ENCODE data around the gene IGSF21. TPM values are rescaled to one million over a fixed set of nuclear protein-coding genes. Genes with fewer than 3 reads are reported as not detected.

IGSF21 gene
- total and polyA plus RNA-seq, 3 experiments from 2014 or later: not detected

- Mint-ChIP-seq H3K36me3 (no peaks in the 10 kb centered on the region), H3K9me3 (no peaks in the 10 kb centered on the region), H3K27ac (no peak overlapping the region), H3K4me1 (no peaks in the 10 kb centered on the region), H3K27me3 (peaks cover 20 to 38% of the 10 kb centered on the region in 2 donors), H3K4me3 (no peak overlapping the region)
- H3K27me3 ChIP-seq (ENCODE audit: insufficient read depth, low read length, poor library complexity, severe bottlenecking): no peaks in the 10 kb centered on the region
- no peaks in the 10 kb centered on the region for H3K4me1 ChIP-seq (ENCODE audit: insufficient read depth, low read length)
- no peaks in the 10 kb centered on the region for H3K36me3 ChIP-seq (ENCODE audit: insufficient read depth, low read length)
- H3K27ac ChIP-seq (ENCODE audit: low read depth, low read length): no peak overlapping the region
- no peaks in the 10 kb centered on the region for H3K9me3 ChIP-seq (ENCODE audit: low read length)
- H3K4me3 ChIP-seq (ENCODE audit: low read length): no peak overlapping the region
- no peak for DNase-seq
- CTCF ChIA-PET: no interaction called here
- POLR2A ChIA-PET: no interaction called here
These were observed 92.6 kb downstream of the IGSF21 start for GRCh38 chr1:18200136-18200717.

DNA sequence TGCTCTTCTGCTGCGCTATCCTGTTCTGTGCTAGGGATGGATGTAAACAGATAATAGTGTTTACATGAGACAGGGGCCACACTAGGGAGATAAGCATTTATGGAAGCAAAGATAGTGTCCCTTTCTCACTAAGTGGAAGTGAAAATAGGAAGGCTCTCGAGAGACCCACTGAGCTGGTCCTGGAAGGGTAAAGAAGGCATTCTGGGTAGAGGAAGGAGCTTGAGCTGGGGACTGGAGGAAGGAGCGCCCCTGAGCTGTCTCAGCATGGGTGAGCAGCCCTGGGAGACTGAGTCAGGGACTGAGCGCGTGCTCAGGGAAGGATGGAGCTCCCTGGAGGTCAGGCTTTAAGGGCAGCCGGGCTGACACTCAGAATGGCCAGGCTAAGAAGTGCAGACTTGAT, 93.3 kb downstream of the IGSF21 start:
- H3K9me3 Mint-ChIP-seq: no peaks in the 10 kb centered on the region
- no peak overlapping the region for H3K27ac Mint-ChIP-seq
- no peaks in the 10 kb centered on the region for H3K4me1 Mint-ChIP-seq
- POLR2A ChIA-PET: no interaction called here
- Histone ChIP-seq H3K27ac (ENCODE audit: low read depth, low read length) (no peak overlapping the region), H3K27me3 (ENCODE audit: insufficient read depth, low read length, poor library complexity, severe bottlenecking) (no peaks in the 10 kb centered on the region), H3K4me3 (ENCODE audit: low read length) (no peak overlapping the region), H3K4me1 (ENCODE audit: insufficient read depth, low read length) (no peaks in the 10 kb centered on the region), H3K9me3 (ENCODE audit: low read length) (no peaks in the 10 kb centered on the region), H3K36me3 (ENCODE audit: insufficient read depth, low read length) (no peaks in the 10 kb centered on the region)
- no peak overlapping the region for H3K4me3 Mint-ChIP-seq
- no peaks in the 10 kb centered on the region for H3K36me3 Mint-ChIP-seq
- CTCF ChIA-PET: no interaction called here
- no peak for DNase-seq
- H3K27me3 Mint-ChIP-seq: peaks cover 16 to 32% of the 10 kb centered on the region in 2 donors

DNA sequence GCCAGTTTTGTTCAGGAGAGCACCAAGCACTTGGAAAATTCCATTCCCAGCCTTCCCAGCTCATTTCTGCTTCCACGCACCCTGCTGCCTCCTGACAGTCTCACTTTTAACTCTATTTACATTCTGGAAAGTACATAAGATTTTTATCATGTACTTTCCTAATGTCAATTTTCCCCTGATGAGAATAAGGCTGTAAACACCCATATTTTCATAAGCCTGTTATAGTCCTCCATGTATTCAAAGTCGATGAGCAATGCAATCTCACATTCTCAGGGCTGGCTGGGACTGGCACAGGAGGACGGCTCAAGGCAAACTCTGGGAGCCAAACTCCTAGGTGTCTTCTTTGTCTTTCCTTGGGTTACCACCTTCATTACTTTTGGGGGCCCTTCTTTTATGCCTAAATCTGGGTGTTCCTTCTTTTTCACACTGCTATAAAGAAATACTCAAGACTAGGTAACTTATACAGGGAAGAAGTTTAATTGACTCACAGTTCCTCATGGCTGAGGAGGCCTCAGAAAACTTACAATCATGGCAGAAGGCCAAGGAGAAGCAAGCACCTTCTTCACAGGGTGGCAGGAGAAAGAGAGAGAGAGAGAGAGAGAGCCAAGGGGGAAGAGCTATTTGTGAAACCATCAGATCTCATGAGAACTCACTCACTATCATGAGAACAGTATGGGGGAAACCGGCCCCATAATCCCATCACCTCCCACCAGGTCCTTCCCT, 94.6 kb downstream of the IGSF21 start:
- Mint-ChIP-seq H3K9me3 (peaks cover 0 to 3% (median 2%) of the 10 kb centered on the region in 5 donors), H3K4me3 (no peak overlapping the region), H3K27ac (no peak overlapping the region), H3K36me3 (no peaks in the 10 kb centered on the region), H3K27me3 (peaks cover 21 to 32% of the 10 kb centered on the region in 2 donors), H3K4me1 (no peaks in the 10 kb centered on the region)
- ChIA-PET POLR2A (no interaction called here), CTCF (no interaction called here)
- Histone ChIP-seq H3K4me1 (ENCODE audit: insufficient read depth, low read length) (no peaks in the 10 kb centered on the region), H3K9me3 (ENCODE audit: low read length) (no peaks in the 10 kb centered on the region), H3K27me3 (ENCODE audit: insufficient read depth, low read length, poor library complexity, severe bottlenecking) (no peaks in the 10 kb centered on the region), H3K4me3 (ENCODE audit: low read length) (no peak overlapping the region), H3K27ac (ENCODE audit: low read depth, low read length) (no peak overlapping the region), H3K36me3 (ENCODE audit: insufficient read depth, low read length) (no peaks in the 10 kb centered on the region)
- no peak for DNase-seq

DNA sequence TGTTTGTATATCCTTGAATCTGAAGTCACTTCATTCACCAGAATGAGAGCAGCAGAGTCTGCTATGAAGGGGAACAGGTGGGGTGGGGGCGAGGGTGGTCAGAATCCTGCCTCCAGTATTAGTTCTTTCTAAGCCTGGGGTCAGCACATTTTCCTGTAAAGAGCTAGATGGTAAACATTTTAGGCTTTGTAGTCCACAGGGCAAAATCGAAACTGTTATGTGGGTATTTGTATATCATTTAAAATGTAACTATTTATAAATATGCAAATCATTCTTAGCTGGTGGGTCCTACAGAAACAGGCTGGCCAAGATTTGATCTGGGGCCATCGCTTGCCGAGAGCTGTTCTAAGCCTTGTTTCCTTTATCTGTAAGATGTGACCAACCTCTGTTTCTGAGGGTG, 96.0 kb downstream of the IGSF21 start:
- no peak overlapping the region for H3K4me3 ChIP-seq (ENCODE audit: low read length)
- Mint-ChIP-seq H3K4me1 (no peaks in the 10 kb centered on the region), H3K27me3 (peaks cover 21 to 31% of the 10 kb centered on the region in 2 donors), H3K36me3 (no peaks in the 10 kb centered on the region), H3K4me3 (no peak overlapping the region), H3K9me3 (peaks cover 0 to 6% (median 3%) of the 10 kb centered on the region in 5 donors), H3K27ac (no peak overlapping the region)
- no peak for DNase-seq
- CTCF ChIA-PET: no interaction called here
- H3K27me3 ChIP-seq (ENCODE audit: insufficient read depth, low read length, poor library complexity, severe bottlenecking): no peaks in the 10 kb centered on the region
- no peaks in the 10 kb centered on the region for H3K4me1 ChIP-seq (ENCODE audit: insufficient read depth, low read length)
- H3K9me3 ChIP-seq (ENCODE audit: low read length): no peaks in the 10 kb centered on the region
- no peak overlapping the region for H3K27ac ChIP-seq (ENCODE audit: low read depth, low read length)
- POLR2A ChIA-PET: no interaction called here
- no peaks in the 10 kb centered on the region for H3K36me3 ChIP-seq (ENCODE audit: insufficient read depth, low read length)

DNA sequence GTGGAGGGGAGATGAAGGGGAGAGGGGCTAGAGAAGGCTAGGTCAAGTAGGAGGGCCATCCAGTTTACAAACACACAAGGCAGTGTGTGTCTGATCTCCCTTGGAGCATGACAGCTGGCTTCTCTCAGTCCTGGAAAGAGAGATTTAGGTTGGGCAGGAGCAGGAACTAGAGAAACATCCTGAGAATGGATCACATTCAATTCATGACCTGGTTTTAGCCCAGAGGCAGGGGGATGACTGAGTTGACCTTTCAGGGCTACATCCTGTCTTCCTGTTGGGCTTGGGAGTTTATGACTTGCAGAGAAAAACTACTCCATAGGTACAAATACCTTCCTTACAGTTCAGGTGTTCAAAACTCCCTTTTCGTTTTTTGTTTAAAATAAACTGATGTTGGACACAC, 97.0 kb downstream of the IGSF21 start:
- ChIA-PET POLR2A (no interaction called here), CTCF (no interaction called here)
- H3K4me3 Mint-ChIP-seq: no peak overlapping the region
- peaks cover 0 to 6% (median 3%) of the 10 kb centered on the region in 5 donors for H3K9me3 Mint-ChIP-seq
- H3K27me3 Mint-ChIP-seq: peaks cover 21 to 29% of the 10 kb centered on the region in 2 donors
- DNase-seq: no peak
- H3K27ac Mint-ChIP-seq: no peak overlapping the region
- H3K4me1 ChIP-seq (ENCODE audit: insufficient read depth, low read length): no peaks in the 10 kb centered on the region
- no peaks in the 10 kb centered on the region for H3K9me3 ChIP-seq (ENCODE audit: low read length)
- H3K36me3 Mint-ChIP-seq: no peaks in the 10 kb centered on the region
- no peaks in the 10 kb centered on the region for H3K27me3 ChIP-seq (ENCODE audit: insufficient read depth, low read length, poor library complexity, severe bottlenecking)
- H3K4me1 Mint-ChIP-seq: no peaks in the 10 kb centered on the region
- H3K27ac ChIP-seq (ENCODE audit: low read depth, low read length): no peak overlapping the region
- no peak overlapping the region for H3K4me3 ChIP-seq (ENCODE audit: low read length)
- H3K36me3 ChIP-seq (ENCODE audit: insufficient read depth, low read length): no peaks in the 10 kb centered on the region

- CTCF ChIA-PET: no interaction called here
These were observed 97.7 kb downstream of the IGSF21 start for GRCh38 chr1:18205319-18205718.

DNA sequence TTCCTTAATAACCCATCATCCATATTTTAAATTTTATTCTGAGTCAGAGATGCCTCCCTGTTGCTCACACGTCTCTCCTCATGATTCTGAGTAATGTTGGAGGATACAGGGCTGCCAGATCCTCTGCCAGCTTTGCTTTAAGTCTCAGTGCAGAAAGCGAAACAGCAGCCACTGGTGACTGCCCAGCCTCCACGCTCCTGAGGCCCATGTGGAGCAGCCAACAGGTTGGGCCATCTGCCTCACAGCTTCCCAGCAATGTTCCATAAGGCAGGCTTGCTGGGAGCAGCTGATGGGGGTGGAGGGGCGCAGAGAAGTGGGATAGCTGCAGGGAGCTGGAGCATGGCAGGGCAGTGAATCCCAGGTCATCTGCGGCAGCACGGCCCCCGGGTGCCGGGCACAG, 104.2 kb downstream of the IGSF21 start:
- Histone ChIP-seq H3K27me3 (ENCODE audit: insufficient read depth, low read length, poor library complexity, severe bottlenecking) (no peaks in the 10 kb centered on the region), H3K36me3 (ENCODE audit: insufficient read depth, low read length) (no peaks in the 10 kb centered on the region), H3K4me3 (ENCODE audit: low read length) (no peak overlapping the region), H3K27ac (ENCODE audit: low read depth, low read length) (no peak overlapping the region), H3K9me3 (ENCODE audit: low read length) (no peaks in the 10 kb centered on the region), H3K4me1 (ENCODE audit: insufficient read depth, low read length) (no peaks in the 10 kb centered on the region)
- Mint-ChIP-seq H3K9me3 (peaks cover 2 to 6% (median 3%) of the 10 kb centered on the region in 5 donors), H3K4me1 (no peaks in the 10 kb centered on the region), H3K27me3 (peaks cover 2 to 34% of the 10 kb centered on the region in 2 donors), H3K27ac (no peak overlapping the region), H3K36me3 (no peaks in the 10 kb centered on the region), H3K4me3 (no peak overlapping the region)
- ChIA-PET CTCF (no interaction called here), POLR2A (no interaction called here)
- DNase-seq: no peak

More at GRCh38 chr1:18205319-18205718, 97.7 kb downstream of the IGSF21 start:
- Mint-ChIP-seq H3K36me3 (no peaks in the 10 kb centered on the region), H3K27me3 (peaks cover 16 to 32% of the 10 kb centered on the region in 2 donors), H3K4me1 (no peaks in the 10 kb centered on the region), H3K4me3 (no peak overlapping the region), H3K27ac (no peak overlapping the region), H3K9me3 (peaks cover 0 to 6% (median 3%) of the 10 kb centered on the region in 5 donors)
- no peak for DNase-seq
- POLR2A ChIA-PET: no interaction called here
- H3K9me3 ChIP-seq (ENCODE audit: low read length): no peaks in the 10 kb centered on the region
- H3K4me1 ChIP-seq (ENCODE audit: insufficient read depth, low read length): no peaks in the 10 kb centered on the region
- no peaks in the 10 kb centered on the region for H3K27me3 ChIP-seq (ENCODE audit: insufficient read depth, low read length, poor library complexity, severe bottlenecking)
- H3K27ac ChIP-seq (ENCODE audit: low read depth, low read length): no peak overlapping the region
- H3K4me3 ChIP-seq (ENCODE audit: low read length): no peak overlapping the region
- H3K36me3 ChIP-seq (ENCODE audit: insufficient read depth, low read length): no peaks in the 10 kb centered on the region

DNA sequence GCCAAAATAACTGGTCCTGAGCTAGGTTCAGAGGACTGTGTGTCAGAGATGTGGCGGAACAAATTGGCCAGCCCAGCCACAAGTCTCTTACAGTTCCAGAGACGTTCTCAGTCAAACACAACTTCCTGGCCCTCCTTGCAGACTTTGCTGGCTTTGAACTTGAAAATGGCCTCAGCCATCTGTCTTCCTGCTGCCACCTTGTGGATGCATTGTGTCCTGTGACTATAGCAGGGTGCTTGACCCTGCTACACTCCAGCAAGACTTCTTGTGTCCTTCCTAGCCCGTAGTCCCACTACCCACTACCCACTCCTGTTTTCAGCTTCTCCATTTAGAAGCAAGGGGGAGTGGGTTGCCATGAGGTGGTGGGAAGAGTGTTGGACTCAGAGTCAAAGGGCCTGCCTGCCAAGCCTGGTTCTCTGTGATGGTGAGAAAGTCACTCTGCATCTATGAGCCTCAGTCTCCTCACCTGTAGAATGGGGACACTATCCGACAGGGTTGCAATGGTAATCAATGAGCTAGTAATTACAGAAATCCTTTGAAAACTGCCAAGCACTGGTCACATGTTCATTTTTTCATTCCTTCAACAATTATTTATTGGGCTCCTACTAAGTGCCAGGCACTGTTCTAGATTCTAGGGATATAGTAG, 109.9 kb downstream of the IGSF21 start:
- H3K27me3 ChIP-seq (ENCODE audit: insufficient read depth, low read length, poor library complexity, severe bottlenecking): no peaks in the 10 kb centered on the region
- H3K36me3 ChIP-seq (ENCODE audit: insufficient read depth, low read length): no peaks in the 10 kb centered on the region
- ChIA-PET POLR2A (no interaction called here), CTCF (no interaction called here)
- no peak for DNase-seq
- Mint-ChIP-seq H3K36me3 (no peaks in the 10 kb centered on the region), H3K4me3 (no peak overlapping the region), H3K27ac (no peak overlapping the region), H3K27me3 (peaks cover 10 to 19% of the 10 kb centered on the region in 2 donors), H3K4me1 (no peaks in the 10 kb centered on the region), H3K9me3 (peaks cover 6 to 10% (median 10%) of the 10 kb centered on the region in 5 donors)
- no peaks in the 10 kb centered on the region for H3K9me3 ChIP-seq (ENCODE audit: low read length)
- H3K4me1 ChIP-seq (ENCODE audit: insufficient read depth, low read length): no peaks in the 10 kb centered on the region
- H3K27ac ChIP-seq (ENCODE audit: low read depth, low read length): no peak overlapping the region
- no peak overlapping the region for H3K4me3 ChIP-seq (ENCODE audit: low read length)

Measured in CD8-positive, alpha-beta memory T cell (primary cell).